HEK293 (cell line): ENCODE data around the gene GIPC2.
A peak's percentile ranks its signal among the peaks of the same experiment; 100 is the strongest.

Experiments
- CTCF ChIA-PET: fragments of 350-600 bp; formaldehyde crosslinking; extraction: SDS; loops from one replicate; lab custom pipeline; 2021; ENCODE audit warnings: antibody characterized with exemption; lab: Yijun Ruan, JAX
- POLR2A ChIA-PET: fragments of 300-600 bp; formaldehyde crosslinking; extraction: SDS; loops from one replicate; lab custom pipeline; 2020; ENCODE audit warnings: antibody characterized with exemption, inconsistent platforms; lab: Yijun Ruan, JAX
- H3K27ac ChIP-seq: fragments of 200-500 bp; sonication (Bioruptor generic); 2 replicates; pipeline ENCODE4 v1.5.1; 2014; ENCODE audit warnings: low read depth, low read length, control low read depth, inconsistent platforms; ENCODE audit errors: extremely low read depth
- H3K36me3 ChIP-seq, 2 experiments: fragments of 200-500 bp in 1 of 2; sonication (Bioruptor generic) in 1 of 2; 1 replicate in 1 of 2; 2 replicates in 1 of 2; pipeline ENCODE4 v1.5.1; 2014 to 2017; ENCODE audit warnings: inconsistent platforms in 2 of 2, low read length in 2 of 2; ENCODE audit not compliant: control insufficient read depth in 2 of 2, insufficient read depth in 1 of 2
- H3K4me1 ChIP-seq: fragments of 200-500 bp; sonication (Bioruptor generic); 2 replicates; pipeline ENCODE4 v1.5.1; 2014; ENCODE audit warnings: mild to moderate bottlenecking, low read length, inconsistent platforms; ENCODE audit not compliant: control insufficient read depth, insufficient read depth
- H3K4me3 ChIP-seq: 2 replicates; pipeline ENCODE4 v1.5.1; 2011; ENCODE audit warnings: low read depth, mild to moderate bottlenecking, control low read depth, low read length, moderate library complexity
- H3K9me3 ChIP-seq: fragments of 200-500 bp; sonication (Bioruptor generic); 2 replicates; pipeline ENCODE4 v1.5.1; 2014; ENCODE audit warnings: low read depth, low read length, inconsistent platforms; ENCODE audit not compliant: control insufficient read depth, insufficient read depth
- GLIS1 ChIP-seq: fragments of 450-650 bp; formaldehyde crosslinking; IDR thresholded peaks from 2 replicates; pipeline ENCODE4 v1.5.1; 2016; ENCODE audit warnings: missing biosample characterization, missing genetic modification characterization
- PRDM2 ChIP-seq: fragments of 450-650 bp; formaldehyde crosslinking; IDR thresholded peaks from 2 replicates; pipeline ENCODE4 v1.5.1; 2016; ENCODE audit warnings: missing biosample characterization, missing genetic modification characterization, borderline replicate concordance
- RBAK ChIP-seq: fragments of 450-650 bp; formaldehyde crosslinking; IDR thresholded peaks from 2 replicates; pipeline ENCODE4 v1.5.1; 2016; ENCODE audit warnings: missing biosample characterization, missing genetic modification characterization
- ZBTB48 ChIP-seq: fragments of 450-650 bp; formaldehyde crosslinking; IDR thresholded peaks from 2 replicates; pipeline ENCODE4 v1.5.1; 2016; ENCODE audit warnings: missing biosample characterization, missing genetic modification characterization
- ZNF157 ChIP-seq: fragments of 450-650 bp; formaldehyde crosslinking; IDR thresholded peaks from 2 replicates; pipeline ENCODE4 v1.5.1; 2016; ENCODE audit warnings: missing biosample characterization, missing genetic modification characterization
- ZNF292 ChIP-seq: fragments of 450-650 bp; formaldehyde crosslinking; IDR thresholded peaks from 2 replicates; pipeline ENCODE4 v1.5.1; 2016; ENCODE audit warnings: low read depth, missing biosample characterization, missing genetic modification characterization, borderline replicate concordance
- ZNF366 ChIP-seq: fragments of 450-650 bp; formaldehyde crosslinking; conservative IDR thresholded peaks from 2 replicates; pipeline ENCODE4 v1.5.1; 2016; ENCODE audit warnings: missing biosample characterization, missing genetic modification characterization
- ZNF473 ChIP-seq: fragments of 450-650 bp; formaldehyde crosslinking; IDR thresholded peaks from 2 replicates; pipeline ENCODE4 v1.5.1; 2017; ENCODE audit warnings: missing biosample characterization, missing genetic modification characterization
- ZNF518A ChIP-seq: fragments of 450-650 bp; formaldehyde crosslinking; conservative IDR thresholded peaks from 2 replicates; pipeline ENCODE4 v1.5.1; 2016; ENCODE audit warnings: low read depth, missing biosample characterization, missing genetic modification characterization
- ZNF521 ChIP-seq: fragments of 450-650 bp; formaldehyde crosslinking; IDR thresholded peaks from 2 replicates; pipeline ENCODE4 v1.5.1; 2017; ENCODE audit warnings: missing biosample characterization, mild to moderate bottlenecking, missing genetic modification characterization
- ZNF561 ChIP-seq: fragments of 450-650 bp; IDR thresholded peaks from 2 replicates; pipeline ENCODE4 v1.5.1; 2018; ENCODE audit warnings: missing biosample characterization, missing genetic modification characterization, borderline replicate concordance
- ZNF645 ChIP-seq: fragments of 450-650 bp; formaldehyde crosslinking; IDR thresholded peaks from 2 replicates; pipeline ENCODE4; 2016; ENCODE audit warnings: missing biosample characterization, missing genetic modification characterization
- ZNF660 ChIP-seq: fragments of 450-650 bp; IDR thresholded peaks from 2 replicates; pipeline ENCODE4 v1.5.1; 2018; ENCODE audit warnings: missing biosample characterization, mild to moderate bottlenecking, missing genetic modification characterization
- TF ChIP-seq, protein P1 (sequence below): fragments of 450-650 bp; formaldehyde crosslinking; IDR thresholded peaks from 2 replicates; pipeline ENCODE4 v1.5.1; 2016; ENCODE audit warnings: missing biosample characterization, missing genetic modification characterization

GIPC2 gene

DNA sequence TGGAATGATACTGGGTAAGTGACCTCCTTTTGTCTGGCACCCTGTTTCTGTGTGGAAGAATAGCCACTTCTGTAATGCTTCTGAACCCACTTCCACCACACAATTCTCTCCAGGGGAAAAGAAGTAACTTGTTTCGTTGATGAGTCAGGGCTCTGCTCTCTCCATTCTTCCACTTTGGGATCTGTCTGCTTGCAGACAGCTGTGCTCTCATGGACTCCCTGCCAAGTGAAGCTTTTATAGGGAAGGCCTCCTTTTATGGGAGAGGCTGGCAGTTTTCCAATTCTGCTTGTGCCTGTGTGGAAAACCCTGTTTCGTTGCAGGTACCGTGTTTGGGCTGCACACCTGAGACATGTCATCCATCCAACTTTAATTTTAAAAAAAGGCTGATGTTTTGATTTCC lies 130.7 kb downstream of the GIPC2 start:
- ChIA-PET CTCF (no interaction called here), POLR2A (no interaction called here)
- H3K27ac ChIP-seq: no peak overlapping the region
- no peaks in the 10 kb centered on the region for H3K9me3 ChIP-seq
- no peak for TF ChIP-seq ZNF292 (tag by site-specific recombination)
- TF ChIP-seq ZNF561 (tag by site-specific recombination): peak; percentile 58; the same call in 1 of the 2 replicates
- TF ChIP-seq ZNF366 (tag by site-specific recombination): peak; percentile 40; the same call in 1 of the 2 replicates
- TF ChIP-seq ZNF157 (tag by site-specific recombination): no peak
- 0 out of 2 replicates have a peak, but pooled peaks have one; percentile 21 for TF ChIP-seq GLIS1
- 0 out of 2 replicates have a peak, but pooled peaks have one; percentile 21 for TF ChIP-seq ZNF660 (tag by site-specific recombination)
- TF ChIP-seq ZBTB48 (tag by site-specific recombination): 0 out of 2 replicates have a peak, but pooled peaks have one; percentile 32
- H3K4me1 ChIP-seq: no peaks in the 10 kb centered on the region
- H3K4me3 ChIP-seq: no peak overlapping the region
- no peaks in the 10 kb centered on the region for H3K36me3 ChIP-seq

DNA sequence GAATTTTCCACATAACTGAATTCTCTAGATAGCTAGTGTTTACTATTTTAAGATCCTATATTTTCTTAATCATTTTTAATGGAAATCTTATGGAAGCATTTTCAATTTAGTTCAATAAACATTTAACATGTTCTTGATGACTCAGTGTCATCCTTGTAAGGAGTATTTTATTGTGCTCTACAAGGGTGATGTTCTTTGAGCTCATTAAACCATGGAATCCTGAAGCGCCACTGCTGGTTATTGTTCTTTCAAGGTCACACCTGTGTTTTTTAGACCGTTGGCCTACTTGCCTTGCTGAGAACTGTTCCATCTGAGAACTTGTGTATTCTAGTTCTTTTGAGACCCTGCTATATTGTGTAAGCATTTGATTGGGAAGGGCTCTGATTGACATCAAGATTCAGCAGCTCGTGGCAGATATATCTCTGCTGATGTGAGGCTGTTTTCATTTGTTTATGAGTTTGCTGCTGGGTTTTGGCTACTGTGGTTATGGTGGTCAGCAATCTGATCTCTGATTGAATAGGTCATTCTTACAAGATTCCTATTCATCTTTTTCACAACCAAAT lies 132.0 kb downstream of the GIPC2 start:
- Histone ChIP-seq H3K9me3 (no peaks in the 10 kb centered on the region), H3K4me3 (no peak overlapping the region), H3K36me3 (no peaks in the 10 kb centered on the region), H3K4me1 (no peaks in the 10 kb centered on the region), H3K27ac (no peak overlapping the region)
- TF ChIP-seq ZNF473 (tag by site-specific recombination): no peak
- TF ChIP-seq PRDM2 (tag by site-specific recombination): no peak
- no peak for TF ChIP-seq RBAK
- TF ChIP-seq ZNF645: no peak
- ChIA-PET POLR2A (no interaction called here), CTCF (interaction anchor here (0.5 to 0.6 kb wide), 2 partner anchors 92 to 808 kb away, joined by 3 to 4 read pairs; no protein-coding TSS in a partner anchor)

DNA sequence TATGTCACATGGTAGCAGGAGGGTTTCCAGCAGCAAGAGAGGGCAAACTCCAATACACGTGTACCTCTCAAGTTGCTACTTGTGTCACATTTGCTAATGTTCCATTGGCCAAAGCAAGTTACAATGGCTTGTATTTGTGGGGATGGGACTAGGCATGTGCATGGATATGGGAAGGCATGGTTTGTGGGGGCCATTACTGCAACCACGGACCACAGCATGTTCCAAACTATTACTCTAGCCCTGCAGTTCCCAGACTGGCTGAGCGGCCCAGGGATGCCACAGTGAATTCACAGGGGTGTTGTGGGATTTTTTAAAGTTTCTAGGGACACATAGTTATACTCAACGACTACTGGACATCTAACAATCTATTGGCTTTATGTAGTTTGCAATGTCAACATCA lies 133.1 kb downstream of the GIPC2 start:
- H3K4me1 ChIP-seq: no peaks in the 10 kb centered on the region
- no peak overlapping the region for H3K4me3 ChIP-seq
- ChIA-PET CTCF (no interaction called here), POLR2A (no interaction called here)
- no peak overlapping the region for H3K27ac ChIP-seq
- no peaks in the 10 kb centered on the region for H3K36me3 ChIP-seq
- no peak for TF ChIP-seq ZNF518A
- TF ChIP-seq, protein P1, sequence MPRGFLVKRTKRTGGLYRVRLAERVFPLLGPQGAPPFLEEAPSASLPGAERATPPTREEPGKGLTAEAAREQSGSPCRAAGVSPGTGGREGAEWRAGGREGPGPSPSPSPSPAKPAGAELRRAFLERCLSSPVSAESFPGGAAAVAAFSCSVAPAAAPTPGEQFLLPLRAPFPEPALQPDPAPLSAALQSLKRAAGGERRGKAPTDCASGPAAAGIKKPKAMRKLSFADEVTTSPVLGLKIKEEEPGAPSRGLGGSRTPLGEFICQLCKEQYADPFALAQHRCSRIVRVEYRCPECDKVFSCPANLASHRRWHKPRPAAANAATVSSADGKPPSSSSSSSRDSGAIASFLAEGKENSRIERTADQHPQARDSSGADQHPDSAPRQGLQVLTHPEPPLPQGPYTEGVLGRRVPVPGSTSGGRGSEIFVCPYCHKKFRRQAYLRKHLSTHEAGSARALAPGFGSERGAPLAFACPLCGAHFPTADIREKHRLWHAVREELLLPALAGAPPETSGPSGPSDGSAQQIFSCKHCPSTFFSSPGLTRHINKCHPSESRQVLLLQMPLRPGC (tag by site-specific recombination): no peak
- TF ChIP-seq ZNF473 (tag by site-specific recombination): no peak
- no peak for TF ChIP-seq ZNF521 (tag by site-specific recombination)
- no peaks in the 10 kb centered on the region for H3K9me3 ChIP-seq
